Heart left ventricle (tissue), 16 donors: Measurements from ENCODE around the gene HLA-DPB1. TPM values are rescaled to one million over a fixed set of nuclear protein-coding genes. Genes with fewer than 3 reads are reported as not detected.

Experiments
- ATAC-seq, 4 donors: fragments of 200-7000 bp; cut with Tn5 transposase; one replicate each; pipeline ENCODE4 v1.9.1; 2020 to 2022; ENCODE audit warnings: moderate library complexity in 4 of 4, mild to moderate bottlenecking in 3 of 4, moderate number of reproducible peaks in 1 of 4
- DNase-seq, 5 donors: peaks; one replicate each; pipeline ENCODE4 v3.0.0-alpha.2; 2020
- H3K27ac ChIP-seq, 12 donors: fragments of 200-600 bp; sonication (generic) in 4 of 12; one replicate each; pipeline versions ENCODE4 v1.5.0 to v1.8.0; 2016 to 2022; ENCODE audit warnings: mild to moderate bottlenecking in 2 of 12
- H3K27me3 ChIP-seq, 9 donors: fragments of 200-600 bp; sonication (generic) in 2 of 9; one replicate each; pipeline versions ENCODE4 v1.5.1 to v1.8.0; 2016 to 2022; ENCODE audit warnings: mild to moderate bottlenecking in 3 of 9
- H3K36me3 ChIP-seq, 9 donors: fragments of 200-600 bp; sonication (generic) in 2 of 9; one replicate each; pipeline versions ENCODE4 v1.5.0 to v1.8.0; 2018 to 2022; ENCODE audit warnings: mild to moderate bottlenecking in 2 of 9
- H3K4me1 ChIP-seq, 12 donors: fragments of 200-600 bp; sonication (generic) in 4 of 12; one replicate each; pipeline versions ENCODE4 v1.5.0 to v1.8.0; 2016 to 2022; ENCODE audit warnings: mild to moderate bottlenecking in 3 of 12
- H3K4me3 ChIP-seq, 12 donors: fragments of 200-600 bp; sonication (generic) in 4 of 12; one replicate each; pipeline versions ENCODE4 v1.5.0 to v1.8.0; 2017 to 2022; ENCODE audit warnings: mild to moderate bottlenecking in 9 of 12, moderate library complexity in 4 of 12
- H3K9me3 ChIP-seq, 12 donors: fragments of 200-600 bp; sonication (generic) in 4 of 12; one replicate each; pipeline versions ENCODE4 v1.5.0 to v1.8.0; 2016 to 2022; ENCODE audit warnings: mild to moderate bottlenecking in 1 of 12
- POLR2A ChIP-seq, 2 donors: fragments of 450-650 bp; IDR thresholded peaks; one replicate each; pipeline ENCODE4 v1.6.1; 2017; ENCODE audit warnings: antibody characterized with exemption in 2 of 2, mild to moderate bottlenecking in 2 of 2, moderate library complexity in 2 of 2
- WGBS, 4 donors: extraction: QIAGEN DNeasy Blood & Tissue Kit in 2 of 4; methylation state at CpG; one replicate each; pipeline versions ENCODE4 v1.1.5 to v1.1.7; 2013 to 2018; 5-methylcytosine and 5-hydroxymethylcytosine counted together
- intact Hi-C, 10 donors: fragments of 100-400 bp; cut with DNase I; formaldehyde crosslinking; loops; one replicate each; pipeline versions ENCODE4 v1.11.1 to v1.14.2; 2022
- polyA plus RNA-seq, 2 donors: library from polyadenylated mRNA; stranded (reverse); fragments of 200-250 nt; gene quantifications; one replicate each; pipeline ENCODE4 v1.2.3, GENCODE V29; 2013
- total RNA-seq, 9 donors: library from RNA; depleted of rRNA in 2 of 9; stranded (reverse); fragments of >200 nt in 2 of 9; fragmentation: NEBNext Ultra II Directional in 3 of 9; extraction: Animal tissue kit (Norgen Biotek cat#: 25700) in 3 of 9; gene quantifications; one replicate each; pipeline versions ENCODE4 v1.1.0 to v1.2.4, GENCODE V29; 2016 to 2023
- TF ChIP-seq, protein P1 (sequence below), 12 donors: fragments of 200-600 bp; sonication (generic) in 4 of 12; IDR thresholded peaks; one replicate each; pipeline versions ENCODE4 v1.5.0 to v1.8.0; 2018 to 2022; ENCODE audit warnings: antibody characterized with exemption in 12 of 12, mild to moderate bottlenecking in 5 of 12
- donor health status: ischemic (EF 13 %, LVEDD 7.1; RV severe dilation, severe dysfunction).
- donor health status: healthy with polysubstance abuse.
- donor health status: DM: no; HTN: yes; CAD: no.
- donor health status: DM: no; HTN: no; CAD: no.
- donor health status: ischemic (EF 25% LVEDD 6.9; RV normal size, moderate dysfunction).
- donor health status: ischemic (EF 25% LVEDD 5.7; RV mildly dilated, moderate dysfunction).
- donor health status: healthy.
- donor health status: DM: yes; HTN: yes; CAD: no.
- donor health status: ischemic (EF 35%, LVEDD 5.7; RV mildly dilated, moderate dysfunction).
- donor health status: nonischemic (EF 11% LVEDD 7.7; RV severe dilation, severe dysfunction).
- donor health status: DM: yes; HTN: yes; CAD: no.
- donor health status: PGD.
- donor health status: ischemic (EF 29% LVEDD 5.4; RV normal size, mild dysfunction).
- donor health status: nonischemic (EF 23%, LVEDD 6.1; RV moderate dilation, normal function).

The HLA-DPB1 gene
- total and polyA plus RNA-seq, 11 donors: 16.6 to 346 (median 30.6) TPM

DNA sequence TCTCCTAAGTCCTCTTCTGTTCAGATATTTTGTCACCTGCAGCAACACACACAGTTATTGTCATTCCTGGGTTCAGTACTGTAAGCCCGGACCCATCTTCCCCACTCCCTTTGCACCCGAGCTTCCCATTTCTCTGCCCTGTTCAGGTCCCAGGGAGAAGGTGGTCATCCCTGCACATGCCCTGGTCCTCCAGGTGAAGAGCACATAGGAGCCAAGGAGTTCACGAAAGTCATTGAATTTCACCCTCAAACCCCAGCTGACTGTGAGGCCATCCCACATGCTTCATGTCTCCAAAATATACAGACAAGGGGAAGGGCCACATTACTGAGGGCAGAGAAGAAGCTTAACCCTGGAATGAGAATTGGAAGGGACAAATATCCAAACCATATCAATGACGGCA lies 10.5 kb upstream of the HLA-DPB1 start:
- ATAC-seq (no peak), DNase-seq (no peak)
- peaks cover 0 to 54% (median 12%) of the 10 kb centered on the region in 9 donors for H3K36me3 ChIP-seq
- intact Hi-C loops: no loop called here
- peaks cover 0 to 19% (median 0%) of the 10 kb centered on the region in 12 donors for H3K4me1 ChIP-seq
- peak overlapping the region in 1 of 12 donors; percentile 32 for H3K27ac ChIP-seq
- TF ChIP-seq, protein P1, sequence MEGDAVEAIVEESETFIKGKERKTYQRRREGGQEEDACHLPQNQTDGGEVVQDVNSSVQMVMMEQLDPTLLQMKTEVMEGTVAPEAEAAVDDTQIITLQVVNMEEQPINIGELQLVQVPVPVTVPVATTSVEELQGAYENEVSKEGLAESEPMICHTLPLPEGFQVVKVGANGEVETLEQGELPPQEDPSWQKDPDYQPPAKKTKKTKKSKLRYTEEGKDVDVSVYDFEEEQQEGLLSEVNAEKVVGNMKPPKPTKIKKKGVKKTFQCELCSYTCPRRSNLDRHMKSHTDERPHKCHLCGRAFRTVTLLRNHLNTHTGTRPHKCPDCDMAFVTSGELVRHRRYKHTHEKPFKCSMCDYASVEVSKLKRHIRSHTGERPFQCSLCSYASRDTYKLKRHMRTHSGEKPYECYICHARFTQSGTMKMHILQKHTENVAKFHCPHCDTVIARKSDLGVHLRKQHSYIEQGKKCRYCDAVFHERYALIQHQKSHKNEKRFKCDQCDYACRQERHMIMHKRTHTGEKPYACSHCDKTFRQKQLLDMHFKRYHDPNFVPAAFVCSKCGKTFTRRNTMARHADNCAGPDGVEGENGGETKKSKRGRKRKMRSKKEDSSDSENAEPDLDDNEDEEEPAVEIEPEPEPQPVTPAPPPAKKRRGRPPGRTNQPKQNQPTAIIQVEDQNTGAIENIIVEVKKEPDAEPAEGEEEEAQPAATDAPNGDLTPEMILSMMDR (IDR thresholded peaks at IDR 0.05): no peak
- TF ChIP-seq POLR2A (IDR thresholded peaks at IDR 0.05): no peak
- H3K27me3 ChIP-seq: no peaks in the 10 kb centered on the region
- H3K9me3 ChIP-seq: no peaks in the 10 kb centered on the region
- 34 to 88% (median 53%) methylated on average over 4 of the region's 4 CpGs for WGBS, 4 donors
- no peak overlapping the region for H3K4me3 ChIP-seq

DNA sequence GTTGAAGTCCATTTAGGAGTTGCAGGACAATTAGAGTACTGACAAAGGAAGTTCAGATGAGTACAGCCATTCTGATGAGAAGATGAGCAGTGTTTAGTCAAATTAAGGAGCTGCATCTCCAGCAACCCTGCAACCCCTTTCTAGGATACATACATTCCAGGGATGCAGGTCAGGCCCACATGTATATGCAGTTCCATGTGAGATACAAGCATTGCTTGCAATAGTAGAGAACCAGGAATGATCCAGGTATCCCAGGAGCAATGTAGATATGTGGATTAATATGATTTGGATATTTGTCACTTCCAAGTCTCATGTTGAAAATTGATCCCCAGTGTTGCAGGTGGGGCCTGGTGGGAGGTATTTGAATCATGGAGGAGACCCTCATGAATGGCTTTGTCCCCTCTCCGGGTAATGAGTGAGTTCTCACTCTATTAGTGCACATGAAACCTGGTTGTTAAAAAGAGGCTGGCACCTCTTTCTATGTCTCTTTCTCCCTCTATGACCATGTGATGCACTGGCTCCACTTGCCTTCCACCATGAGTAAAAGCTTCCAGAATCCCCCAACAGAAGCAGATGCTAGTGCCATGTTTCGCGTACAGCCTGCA lies 8.8 kb upstream of the HLA-DPB1 start:
- H3K27ac ChIP-seq: no peak overlapping the region
- ATAC-seq (no peak), DNase-seq (no peak)
- no peaks in the 10 kb centered on the region for H3K9me3 ChIP-seq
- H3K4me3 ChIP-seq: no peak overlapping the region
- peaks cover 0 to 65% (median 12%) of the 10 kb centered on the region in 9 donors for H3K36me3 ChIP-seq
- no peaks in the 10 kb centered on the region for H3K27me3 ChIP-seq
- H3K4me1 ChIP-seq: peaks cover 0 to 34% (median 0%) of the 10 kb centered on the region in 12 donors
- TF ChIP-seq, protein P1 (IDR thresholded peaks at IDR 0.05): no peak
- no peak for TF ChIP-seq POLR2A (IDR thresholded peaks at IDR 0.05)
- 0 to 94% (median 33%) methylated on average over 2 to 3 of the region's 3 CpGs for WGBS, 4 donors
- intact Hi-C loops: no loop called here

DNA sequence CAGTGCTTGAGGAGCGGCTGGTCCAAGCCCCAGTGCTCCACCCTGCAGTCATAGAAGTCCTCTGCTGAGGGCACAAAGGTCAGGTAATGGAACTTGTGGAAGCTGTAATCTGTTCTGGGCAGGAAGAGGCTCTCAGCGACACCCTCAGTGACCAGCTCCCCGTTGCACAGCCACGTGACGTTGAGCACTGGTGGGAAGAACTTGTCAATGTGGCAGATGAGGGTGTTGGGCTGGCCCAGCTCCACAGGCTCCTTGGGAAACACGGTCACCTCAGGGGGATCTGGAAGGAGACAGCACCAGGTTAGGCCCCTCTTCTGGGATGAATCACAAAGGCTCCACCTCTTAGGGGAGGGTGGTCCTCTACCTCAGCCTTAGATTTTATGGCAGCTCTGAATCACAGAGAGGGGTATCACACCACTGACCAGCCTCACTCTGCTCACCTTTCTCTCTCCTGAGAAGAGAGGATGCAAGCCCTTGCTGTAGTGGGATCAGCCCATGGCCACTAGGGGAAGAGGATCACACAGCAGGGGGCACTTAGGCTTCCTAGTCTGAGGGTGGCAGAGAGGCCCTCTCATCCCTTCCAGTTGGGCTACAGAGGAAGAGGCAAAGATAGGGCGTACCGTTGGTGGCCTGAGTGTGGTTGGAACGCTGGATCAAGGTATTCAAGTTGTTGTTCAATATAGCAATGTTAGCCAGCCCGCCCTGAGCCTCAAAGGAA lies 6.6 kb upstream of the HLA-DPB1 start:
- H3K36me3 ChIP-seq: peaks cover 0 to 68% (median 12%) of the 10 kb centered on the region in 9 donors
- no peak for DNase-seq
- H3K27me3 ChIP-seq: no peaks in the 10 kb centered on the region
- peaks cover 0 to 41% (median 0%) of the 10 kb centered on the region in 12 donors for H3K4me1 ChIP-seq
- 40 to 91% (median 61%) methylated on average over 4 to 10 of the region's 10 CpGs for WGBS, 4 donors
- no peak for TF ChIP-seq POLR2A (IDR thresholded peaks at IDR 0.05)
- TF ChIP-seq, protein P1 (IDR thresholded peaks at IDR 0.05): no peak
- no peaks in the 10 kb centered on the region for H3K9me3 ChIP-seq
- no peak for ATAC-seq
- H3K27ac ChIP-seq: no peak overlapping the region
- intact Hi-C loops: no loop called here
- H3K4me3 ChIP-seq: no peak overlapping the region

DNA sequence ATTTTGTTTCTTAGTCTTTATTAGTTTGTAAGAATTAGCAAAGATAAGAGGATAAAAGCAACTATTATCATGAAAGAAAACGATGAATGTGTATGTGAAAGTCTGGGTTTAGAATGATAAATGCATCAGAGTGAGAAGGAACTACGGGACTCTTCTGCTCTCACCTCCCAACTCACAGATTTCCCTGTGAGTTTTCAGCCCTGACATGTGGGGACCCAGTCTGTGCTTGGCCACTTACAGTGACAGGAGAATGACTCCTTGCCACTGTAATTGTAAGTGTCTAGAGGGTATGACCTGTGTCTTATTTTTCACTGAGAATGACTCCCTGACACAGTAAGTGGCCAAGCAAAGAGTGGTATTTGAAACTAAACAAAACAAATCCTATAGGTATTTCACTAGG lies 4.9 kb upstream of the HLA-DPB1 start:
- ATAC-seq (no peak), DNase-seq (no peak)
- H3K9me3 ChIP-seq: no peaks in the 10 kb centered on the region
- peak overlapping the region in 7 of 12 donors; percentile 50 to 70 (median 59) for H3K4me3 ChIP-seq
- WGBS, 4 donors: 0 to 75% (median 17%) methylated on average over 2 of the region's 2 CpGs
- intact Hi-C loops: loop anchor here in 1 of 10 donors (5.0 kb wide), 2 partner anchors 39 to 54 kb away; no protein-coding TSS in a partner anchor
- H3K4me1 ChIP-seq: peaks cover 0 to 44% (median 0%) of the 10 kb centered on the region in 12 donors
- peaks cover 0 to 53% (median 12%) of the 10 kb centered on the region in 9 donors for H3K36me3 ChIP-seq
- no peak for TF ChIP-seq POLR2A (IDR thresholded peaks at IDR 0.05)
- TF ChIP-seq, protein P1 (IDR thresholded peaks at IDR 0.05): no peak
- no peaks in the 10 kb centered on the region for H3K27me3 ChIP-seq
- peak overlapping the region in 1 of 12 donors; percentile 94 for H3K27ac ChIP-seq
